IMR-90 (cell line): ENCODE measurements around the gene EFS. TPM values are rescaled to one million over a fixed set of nuclear protein-coding genes. Genes with fewer than 3 reads are reported as not detected.

Experiments
- ATAC-seq: fragments of 200-7000 bp; cut with Tn5 transposase; 2 replicates; pipeline ENCODE4 v1.9.1; 2020; ENCODE audit warnings: low read depth, mild to moderate bottlenecking, moderate library complexity
- BruUV-seq: library from RNA; stranded (reverse); fragments of 400-500 nt; replicated peaks from 2 replicates; lab custom pipeline; 2021; lab: Mats Ljungman, UMichigan
- CTCF ChIA-PET: fragments of 300-600 bp; formaldehyde crosslinking; extraction: SDS; loops from one replicate; lab custom pipeline; 2021; ENCODE audit warnings: antibody characterized with exemption; lab: Yijun Ruan, JAX
- POLR2A ChIA-PET: fragments of 300-600 bp; sonication (Branson Sonifier 250); formaldehyde crosslinking; loops from one replicate; lab custom pipeline; 2022; ENCODE audit warnings: antibody characterized with exemption; ENCODE audit not compliant: unreplicated experiment; lab: Charles Lee
- DNase-seq: peaks from one replicate; pipeline ENCODE4 v3.0.0; 2013
- H2AFZ ChIP-seq: replicated peaks from 2 replicates; pipeline ENCODE3; 2013; ENCODE audit warnings: low read length, mild to moderate bottlenecking; ENCODE audit not compliant: poor library complexity
- H2AK5ac ChIP-seq: 2 replicates; pipeline ENCODE4 v1.6.1; 2013; ENCODE audit warnings: low read depth, low read length, inconsistent platforms
- H2AK9ac ChIP-seq: replicated peaks from 2 replicates; pipeline ENCODE3; 2013; ENCODE audit warnings: mild to moderate bottlenecking, low read depth, low read length, moderate library complexity; ENCODE audit not compliant: poor library complexity
- H2BK120ac ChIP-seq: 2 replicates; pipeline ENCODE4 v1.6.1; 2013; ENCODE audit warnings: low read depth, low read length, inconsistent platforms
- H2BK15ac ChIP-seq: 3 replicates; pipeline ENCODE4 v1.6.1; 2013; ENCODE audit warnings: low read depth, low read length, inconsistent platforms
- H2BK20ac ChIP-seq: 2 replicates; pipeline ENCODE4 v1.6.1; 2013; ENCODE audit warnings: low read depth, mild to moderate bottlenecking, inconsistent platforms, low read length, moderate library complexity
- H2BK5ac ChIP-seq: 2 replicates; pipeline ENCODE4 v1.6.1; 2013; ENCODE audit warnings: mild to moderate bottlenecking, low read depth, low read length, inconsistent platforms; ENCODE audit not compliant: poor library complexity, severe bottlenecking
- H3K14ac ChIP-seq: replicated peaks from 2 replicates; pipeline ENCODE4 v1.6.1; 2013; ENCODE audit warnings: low read depth, low read length, inconsistent platforms
- H3K18ac ChIP-seq: 2 replicates; pipeline ENCODE4 v1.6.1; 2013; ENCODE audit warnings: low read depth, low read length, control low read depth
- H3K23ac ChIP-seq: 2 replicates; pipeline ENCODE4 v1.6.1; 2013; ENCODE audit warnings: low read depth, low read length, inconsistent platforms
- H3K27ac ChIP-seq: 2 replicates; pipeline ENCODE4 v1.5.1; 2013; ENCODE audit warnings: mild to moderate bottlenecking, control low read depth, low read length; ENCODE audit not compliant: insufficient read depth
- H3K27me3 ChIP-seq: 2 replicates; pipeline ENCODE4 v1.6.1; 2013; ENCODE audit warnings: low read length; ENCODE audit not compliant: control insufficient read depth, insufficient read depth
- H3K36me3 ChIP-seq: 2 replicates; pipeline ENCODE4 v1.6.1; 2013; ENCODE audit warnings: low read length, mixed read lengths; ENCODE audit not compliant: control insufficient read depth, insufficient read depth
- H3K4ac ChIP-seq: 2 replicates; pipeline ENCODE4 v1.6.1; 2013; ENCODE audit warnings: low read depth, low read length, inconsistent platforms
- H3K4me1 ChIP-seq: 2 replicates; pipeline ENCODE4 v1.6.1; 2013; ENCODE audit warnings: low read length, mixed read lengths; ENCODE audit not compliant: control insufficient read depth, insufficient read depth
- H3K4me2 ChIP-seq: 2 replicates; pipeline ENCODE4 v1.6.1; 2013; ENCODE audit warnings: low read depth, mild to moderate bottlenecking, control low read depth, low read length, moderate library complexity
- H3K4me3 ChIP-seq: 2 replicates; pipeline ENCODE4 v1.5.1; 2013; ENCODE audit warnings: low read depth, mild to moderate bottlenecking, control low read depth, low read length, moderate library complexity; ENCODE audit not compliant: insufficient read depth
- H3K56ac ChIP-seq: 2 replicates; pipeline ENCODE4 v1.6.1; 2013; ENCODE audit warnings: low read length, inconsistent platforms; ENCODE audit not compliant: insufficient read depth; ENCODE audit errors: extremely low read depth
- H3K79me1 ChIP-seq, 2 experiments: 2 replicates each; pipeline ENCODE4 v1.6.1; 2013; ENCODE audit warnings: low read length in 2 of 2, inconsistent platforms in 1 of 2, low read depth in 1 of 2
- H3K9ac ChIP-seq: 2 replicates; pipeline ENCODE4 v1.6.1; 2013; ENCODE audit warnings: low read depth, low read length, control low read depth
- H3K9me1 ChIP-seq: 2 replicates; pipeline ENCODE4 v1.6.1; 2013; ENCODE audit warnings: low read length, inconsistent platforms; ENCODE audit not compliant: insufficient read depth
- H3K9me3 ChIP-seq: 2 replicates; pipeline ENCODE4 v1.6.1; 2013; ENCODE audit warnings: low read length; ENCODE audit not compliant: control insufficient read depth, insufficient read depth
- H4K20me1 ChIP-seq: 2 replicates; pipeline ENCODE4 v1.6.1; 2013; ENCODE audit warnings: low read length, inconsistent platforms; ENCODE audit not compliant: insufficient read depth
- H4K5ac ChIP-seq: 2 replicates; pipeline ENCODE4 v1.6.1; 2013; ENCODE audit warnings: mild to moderate bottlenecking, low read depth, low read length, control low read depth
- H4K8ac ChIP-seq, 2 experiments: 2 replicates each; pipeline ENCODE4 v1.6.1; 2013; ENCODE audit warnings: low read depth in 2 of 2, low read length in 2 of 2, control low read depth in 1 of 2, inconsistent platforms in 1 of 2
- H4K91ac ChIP-seq: 2 replicates; pipeline ENCODE4 v1.6.1; 2013; ENCODE audit warnings: low read depth, low read length, inconsistent platforms; ENCODE audit not compliant: insufficient read depth
- POLR2A ChIP-seq: IDR thresholded peaks from 2 replicates; pipeline ENCODE4 v1.6.1; 2012; ENCODE audit warnings: mild to moderate bottlenecking, low read depth, low read length
- SMC3 ChIP-seq: fragments of 150-350 bp; IDR thresholded peaks from 2 replicates; pipeline ENCODE4 v1.6.1; 2016; ENCODE audit warnings: low read depth, mild to moderate bottlenecking, antibody characterized with exemption, low read length, moderate library complexity
- WGBS, 2 experiments: methylation state at CpG; one replicate each; pipeline versions ENCODE4 v1.1.5 to v1.1.7; 2013; ENCODE audit warnings: missing lambda C conversion rate in 2 of 2; ENCODE audit not compliant: insufficient read length in 1 of 2; ENCODE audit errors: extremely low coverage in 2 of 2; 5-methylcytosine and 5-hydroxymethylcytosine counted together
- dilution Hi-C: fragments of 300-500 bp; cut with HindIII; formaldehyde crosslinking; loops from one replicate; pipeline ENCODE4 v1.14.3; 2018; ENCODE audit warnings: low sequenced_read_pairs; ENCODE audit not compliant: unreplicated experiment
- in situ Hi-C: fragments of 300-500 bp; cut with MboI; formaldehyde crosslinking; loops from 3 replicates; pipeline ENCODE4 v1.14.3; 2019; ENCODE audit warnings: low sequenced_read_pairs, inconsistent platforms, mixed read lengths
- intact Hi-C: fragments of 100-400 bp; cut with micrococcal nuclease; formaldehyde crosslinking; loops from 2 replicates; pipeline ENCODE4 v1.10.0; 2022
- polyA plus RNA-seq, 3 experiments: library from polyadenylated mRNA; depleted of rRNA; stranded (reverse); fragments of >200 nt; gene quantifications; 2 replicates each; pipeline ENCODE4 v1.2.3, GENCODE V29; 2012; ENCODE audit warnings: low replicate concordance in 1 of 3
- total RNA-seq: library from RNA; depleted of rRNA; stranded (reverse); fragments of >200 nt; gene quantifications from 2 replicates; pipeline ENCODE4 v1.2.3, GENCODE V29; 2012
- TF ChIP-seq, protein P1 (sequence below): conservative IDR thresholded peaks from 2 replicates; pipeline ENCODE4 v1.5.1; 2012; ENCODE audit warnings: mild to moderate bottlenecking, low read depth, low read length, improper control_type of control experiment

Gene EFS
- total and polyA plus RNA-seq, 2 of the 4 experiments (the other 2 are of a cell fraction) = 2.2 to 11.6 TPM

DNA sequence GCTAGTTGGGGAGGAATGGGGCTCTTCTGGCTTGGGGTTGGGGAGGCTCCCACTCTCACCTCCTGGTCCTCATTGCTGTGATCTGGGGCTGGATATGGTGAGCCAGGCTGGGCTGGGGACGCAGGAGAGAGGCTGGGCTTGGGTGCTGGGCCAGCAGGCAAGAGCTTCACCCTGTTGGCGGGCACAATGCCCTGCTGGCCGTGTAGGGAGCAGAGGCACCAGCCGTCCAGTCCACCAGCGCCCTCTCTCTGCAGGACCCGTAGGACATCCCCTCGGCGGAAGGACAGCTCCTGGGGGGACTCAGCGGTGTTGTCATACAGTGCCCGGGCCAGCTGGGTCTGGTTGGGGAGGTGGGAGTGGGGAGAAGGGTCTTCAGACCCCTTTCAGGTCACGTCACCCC lies 4.5 kb downstream of the EFS start:
- in situ Hi-C loops = no loop called here
- TF ChIP-seq POLR2A = no peak
- TF ChIP-seq SMC3 = no peak
- TF ChIP-seq, protein P1, sequence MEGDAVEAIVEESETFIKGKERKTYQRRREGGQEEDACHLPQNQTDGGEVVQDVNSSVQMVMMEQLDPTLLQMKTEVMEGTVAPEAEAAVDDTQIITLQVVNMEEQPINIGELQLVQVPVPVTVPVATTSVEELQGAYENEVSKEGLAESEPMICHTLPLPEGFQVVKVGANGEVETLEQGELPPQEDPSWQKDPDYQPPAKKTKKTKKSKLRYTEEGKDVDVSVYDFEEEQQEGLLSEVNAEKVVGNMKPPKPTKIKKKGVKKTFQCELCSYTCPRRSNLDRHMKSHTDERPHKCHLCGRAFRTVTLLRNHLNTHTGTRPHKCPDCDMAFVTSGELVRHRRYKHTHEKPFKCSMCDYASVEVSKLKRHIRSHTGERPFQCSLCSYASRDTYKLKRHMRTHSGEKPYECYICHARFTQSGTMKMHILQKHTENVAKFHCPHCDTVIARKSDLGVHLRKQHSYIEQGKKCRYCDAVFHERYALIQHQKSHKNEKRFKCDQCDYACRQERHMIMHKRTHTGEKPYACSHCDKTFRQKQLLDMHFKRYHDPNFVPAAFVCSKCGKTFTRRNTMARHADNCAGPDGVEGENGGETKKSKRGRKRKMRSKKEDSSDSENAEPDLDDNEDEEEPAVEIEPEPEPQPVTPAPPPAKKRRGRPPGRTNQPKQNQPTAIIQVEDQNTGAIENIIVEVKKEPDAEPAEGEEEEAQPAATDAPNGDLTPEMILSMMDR = 0 out of 2 replicates have a peak, but pooled peaks have one; percentile 9
- H3K9me3 ChIP-seq = no peaks in the 10 kb centered on the region
- no peak for DNase-seq
- no peak overlapping the region for H4K8ac ChIP-seq
- no peak overlapping the region for H3K4me3 ChIP-seq
- no peak overlapping the region for H3K4me2 ChIP-seq
- POLR2A ChIA-PET = interaction anchor here (0.6 kb wide), 1 partner anchor 109 kb away, joined by 3 read pairs; the partner anchor contains the start of gene NGDN
- CTCF ChIA-PET = interaction anchor here (2.5 kb wide), 1 partner anchor 8 kb away, joined by 8 read pairs; the partner anchor contains the start of gene SLC22A17
- dilution Hi-C loops = no loop called here
- intact Hi-C loops = no loop called here
- BruUV-seq = no TSS peak
- H2AK9ac ChIP-seq = no peak overlapping the region
- H2BK20ac ChIP-seq = no peak overlapping the region
- H3K9ac ChIP-seq = no peak overlapping the region
- no peak overlapping the region for H3K18ac ChIP-seq
- H3K23ac ChIP-seq = no peak overlapping the region
- no peak overlapping the region for H4K5ac ChIP-seq
- no peaks in the 10 kb centered on the region for H3K27me3 ChIP-seq
- H4K91ac ChIP-seq = no peak overlapping the region
- H3K56ac ChIP-seq = no peak overlapping the region
- peaks cover 4% of the 10 kb centered on the region for H3K4me1 ChIP-seq
- no peak overlapping the region for H2AK5ac ChIP-seq
- H3K79me1 ChIP-seq = peaks cover 13 to 37% of the 10 kb centered on the region in 2 experiments; a peak in 3 of 4 replicates
- H3K36me3 ChIP-seq = peaks cover 36% of the 10 kb centered on the region
- H2BK5ac ChIP-seq = no peak overlapping the region
- H2BK15ac ChIP-seq = no peak overlapping the region
- H3K14ac ChIP-seq = no peak overlapping the region
- no peak overlapping the region for H2BK120ac ChIP-seq
- no peak overlapping the region for H3K27ac ChIP-seq
- no peak for ATAC-seq
- 71% methylated on average over 9 of the region's 11 CpGs; no CpG with 5 or more reads in 1 of the 2 experiments for WGBS, 2 experiments
- H4K20me1 ChIP-seq = peaks cover 12% of the 10 kb centered on the region; the same call in 1 of the 2 replicates
- H3K4ac ChIP-seq = no peak overlapping the region
- H3K9me1 ChIP-seq = peaks cover 11% of the 10 kb centered on the region; the same call in 1 of the 2 replicates
- H2AFZ ChIP-seq = no peak overlapping the region
